ENCODE measurements around the gene CCDC142.

Gene CCDC142

GRCh38 chr2:74525717-74526648 lies 43.2 kb upstream of the CCDC142 start, which contains the start of gene DQX1:
Gene DQX1, minus strand, starts transcription at chr2:74526231. Its CDS starts 502 bp downstream, at chr2:74525729.
- no peak for DNase-seq (ENCODE audit: low read depth, low spot score)
- Histone ChIP-seq H3K4me1 (ENCODE audit: control insufficient read depth, insufficient read depth, low read length) (peaks cover 3% of the 10 kb centered on the region), H3K27me3 (ENCODE audit: control insufficient read depth, insufficient read depth, low read length) (0 out of 2 replicates have a peak, but pooled peaks cover 3% of the 10 kb centered on the region), H3K4me3 (ENCODE audit: low read length) (no peak within 1 kb of the TSS), H3K9me3 (ENCODE audit: control insufficient read depth, insufficient read depth, low read length) (no peaks in the 10 kb centered on the region), H3K36me3 (ENCODE audit: control insufficient read depth, insufficient read depth, low read length) (peaks cover 10% of the 10 kb centered on the region; the same call in 1 of the 2 replicates), H3K27ac (ENCODE audit: low read length) (no peak within 1 kb of the TSS)
- no CpG with 5 or more reads among the region's 11 CpGs for WGBS (ENCODE audit: insufficient coverage, insufficient read length)

- H3K36me3 ChIP-seq (ENCODE audit: control insufficient read depth, insufficient read depth, low read length): peaks cover 10% of the 10 kb centered on the region; the same call in 1 of the 2 replicates
- H3K9me3 ChIP-seq (ENCODE audit: control insufficient read depth, insufficient read depth, low read length): no peaks in the 10 kb centered on the region
- no peaks in the 10 kb centered on the region for H3K4me1 ChIP-seq (ENCODE audit: control insufficient read depth, insufficient read depth, low read length)
- no CpG with 5 or more reads among the region's 10 CpGs for WGBS (ENCODE audit: insufficient coverage, insufficient read length)
- DNase-seq (ENCODE audit: low read depth, low spot score): no peak
- H3K4me3 ChIP-seq (ENCODE audit: low read length): no peak overlapping the region
- 0 out of 2 replicates have a peak, but pooled peaks cover 3% of the 10 kb centered on the region for H3K27me3 ChIP-seq (ENCODE audit: control insufficient read depth, insufficient read depth, low read length)
- no peak overlapping the region for H3K27ac ChIP-seq (ENCODE audit: low read length)
Observed at GRCh38 chr2:74524955-74525716, 42.3 kb upstream of the CCDC142 start.

DNA sequence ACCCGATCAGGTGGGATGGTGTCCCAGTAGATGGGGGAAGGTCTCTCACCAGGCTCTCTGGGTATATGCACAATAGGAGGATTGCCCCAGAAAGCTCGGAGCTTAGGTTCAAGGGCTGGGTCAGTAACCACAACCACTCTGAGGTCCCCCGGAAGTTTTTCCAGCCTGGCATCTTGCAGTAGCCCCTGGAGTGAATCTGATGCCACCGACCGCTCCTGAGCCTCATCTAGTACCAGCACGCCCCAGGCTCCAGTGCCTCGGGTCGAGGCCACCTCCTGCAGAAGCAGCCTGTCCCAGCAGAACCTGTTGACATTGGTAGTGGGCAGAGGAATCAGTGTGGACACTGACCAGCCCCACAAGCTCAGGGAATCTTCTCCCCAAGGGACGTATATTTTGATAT lies 41.2 kb upstream of the CCDC142 start:
- DNase-seq (ENCODE audit: low read depth, low spot score): no peak
- Histone ChIP-seq H3K27me3 (ENCODE audit: control insufficient read depth, insufficient read depth, low read length) (peaks cover 4% of the 10 kb centered on the region; the same call in 1 of the 2 replicates), H3K9me3 (ENCODE audit: control insufficient read depth, insufficient read depth, low read length) (no peaks in the 10 kb centered on the region), H3K4me3 (ENCODE audit: low read length) (no peak overlapping the region), H3K27ac (ENCODE audit: low read length) (no peak overlapping the region), H3K36me3 (ENCODE audit: control insufficient read depth, insufficient read depth, low read length) (peaks cover 10% of the 10 kb centered on the region; the same call in 1 of the 2 replicates), H3K4me1 (ENCODE audit: control insufficient read depth, insufficient read depth, low read length) (no peaks in the 10 kb centered on the region)
- whole genome bisulfite sequencing (ENCODE audit: insufficient coverage, insufficient read length): no CpG with 5 or more reads among the region's 9 CpGs

GRCh38 chr2:74522516-74522915 lies 39.7 kb upstream of the CCDC142 start:
- no peak for DNase-seq (ENCODE audit: low read depth, low spot score)
- no peaks in the 10 kb centered on the region for H3K9me3 ChIP-seq (ENCODE audit: control insufficient read depth, insufficient read depth, low read length)
- no peak overlapping the region for H3K4me3 ChIP-seq (ENCODE audit: low read length)
- WGBS (ENCODE audit: insufficient coverage, insufficient read length): no CpG with 5 or more reads among the region's 3 CpGs
- peaks cover 7% of the 10 kb centered on the region; the same call in 1 of the 2 replicates for H3K36me3 ChIP-seq (ENCODE audit: control insufficient read depth, insufficient read depth, low read length)
- peaks cover 15% of the 10 kb centered on the region; the same call in 1 of the 2 replicates for H3K27me3 ChIP-seq (ENCODE audit: control insufficient read depth, insufficient read depth, low read length)
- no peak overlapping the region for H3K27ac ChIP-seq (ENCODE audit: low read length)
- H3K4me1 ChIP-seq (ENCODE audit: control insufficient read depth, insufficient read depth, low read length): no peaks in the 10 kb centered on the region

- no peak for DNase-seq (ENCODE audit: low read depth, low spot score)
- no peaks in the 10 kb centered on the region for H3K36me3 ChIP-seq (ENCODE audit: control insufficient read depth, insufficient read depth, low read length)
- no peak overlapping the region for H3K4me3 ChIP-seq (ENCODE audit: low read length)
- peaks cover 63% of the 10 kb centered on the region for H3K27me3 ChIP-seq (ENCODE audit: control insufficient read depth, insufficient read depth, low read length)
- H3K27ac ChIP-seq (ENCODE audit: low read length): no peak overlapping the region
- no peaks in the 10 kb centered on the region for H3K9me3 ChIP-seq (ENCODE audit: control insufficient read depth, insufficient read depth, low read length)
- no CpG with 5 or more reads among the region's 13 CpGs for WGBS (ENCODE audit: insufficient coverage, insufficient read length)
- H3K4me1 ChIP-seq (ENCODE audit: control insufficient read depth, insufficient read depth, low read length): peaks cover 9% of the 10 kb centered on the region
Observed at GRCh38 chr2:74516650-74517049, 33.9 kb upstream of the CCDC142 start.

DNA sequence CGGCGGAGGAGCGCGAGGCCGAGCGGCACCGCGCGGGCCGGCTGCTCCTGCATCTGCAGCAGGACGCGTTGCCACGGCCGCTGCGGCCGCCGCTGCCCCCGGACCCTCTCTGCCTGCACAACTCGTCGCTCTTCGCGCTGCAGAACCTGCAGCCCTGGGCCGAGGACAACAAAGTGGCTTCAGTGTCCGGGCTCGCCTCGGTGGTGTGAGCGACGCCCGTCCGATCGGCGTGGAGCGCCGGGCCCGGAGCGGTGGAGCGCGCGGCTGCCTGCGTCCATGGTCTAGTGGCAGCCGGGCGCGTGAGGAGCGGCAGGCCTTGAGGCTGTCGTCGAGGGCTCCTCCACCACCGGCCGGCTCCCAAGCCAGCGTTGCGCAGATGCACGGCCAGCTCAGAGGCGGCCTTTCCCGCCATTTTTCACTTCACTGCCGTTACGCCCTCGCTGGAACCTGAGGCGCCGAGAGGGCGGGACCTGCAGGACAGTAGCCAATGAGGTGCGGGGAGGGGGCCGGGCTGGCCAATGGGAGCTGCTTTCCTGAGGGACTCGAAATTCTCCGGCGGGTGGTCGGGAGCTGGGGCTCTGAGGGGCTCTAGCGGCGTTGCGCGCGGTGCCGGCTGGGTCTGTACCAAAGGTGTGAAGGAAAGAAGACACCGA lies 33.3 kb upstream of the CCDC142 start:
- H3K9me3 ChIP-seq (ENCODE audit: control insufficient read depth, insufficient read depth, low read length): no peaks in the 10 kb centered on the region
- H3K4me3 ChIP-seq (ENCODE audit: low read length): peak overlapping the region; percentile 21; the same call in 1 of the 2 replicates
- H3K27ac ChIP-seq (ENCODE audit: low read length): no peak overlapping the region
- H3K27me3 ChIP-seq (ENCODE audit: control insufficient read depth, insufficient read depth, low read length): peaks cover 68% of the 10 kb centered on the region
- DNase-seq (ENCODE audit: low read depth, low spot score): no peak
- no peaks in the 10 kb centered on the region for H3K36me3 ChIP-seq (ENCODE audit: control insufficient read depth, insufficient read depth, low read length)
- WGBS (ENCODE audit: insufficient coverage, insufficient read length): no CpG with 5 or more reads among the region's 72 CpGs
- H3K4me1 ChIP-seq (ENCODE audit: control insufficient read depth, insufficient read depth, low read length): peaks cover 9% of the 10 kb centered on the region

GRCh38 chr2:74515271-74515980 lies 32.6 kb upstream of the CCDC142 start:
- peaks cover 9% of the 10 kb centered on the region for H3K4me1 ChIP-seq (ENCODE audit: control insufficient read depth, insufficient read depth, low read length)
- no peaks in the 10 kb centered on the region for H3K9me3 ChIP-seq (ENCODE audit: control insufficient read depth, insufficient read depth, low read length)
- DNase-seq (ENCODE audit: low read depth, low spot score): no peak
- no peak overlapping the region for H3K27ac ChIP-seq (ENCODE audit: low read length)
- H3K4me3 ChIP-seq (ENCODE audit: low read length): peak overlapping the region; percentile 21; the same call in 1 of the 2 replicates
- WGBS (ENCODE audit: insufficient coverage, insufficient read length): no CpG with 5 or more reads among the region's 60 CpGs
- H3K27me3 ChIP-seq (ENCODE audit: control insufficient read depth, insufficient read depth, low read length): peaks cover 73% of the 10 kb centered on the region
- H3K36me3 ChIP-seq (ENCODE audit: control insufficient read depth, insufficient read depth, low read length): no peaks in the 10 kb centered on the region

DNA sequence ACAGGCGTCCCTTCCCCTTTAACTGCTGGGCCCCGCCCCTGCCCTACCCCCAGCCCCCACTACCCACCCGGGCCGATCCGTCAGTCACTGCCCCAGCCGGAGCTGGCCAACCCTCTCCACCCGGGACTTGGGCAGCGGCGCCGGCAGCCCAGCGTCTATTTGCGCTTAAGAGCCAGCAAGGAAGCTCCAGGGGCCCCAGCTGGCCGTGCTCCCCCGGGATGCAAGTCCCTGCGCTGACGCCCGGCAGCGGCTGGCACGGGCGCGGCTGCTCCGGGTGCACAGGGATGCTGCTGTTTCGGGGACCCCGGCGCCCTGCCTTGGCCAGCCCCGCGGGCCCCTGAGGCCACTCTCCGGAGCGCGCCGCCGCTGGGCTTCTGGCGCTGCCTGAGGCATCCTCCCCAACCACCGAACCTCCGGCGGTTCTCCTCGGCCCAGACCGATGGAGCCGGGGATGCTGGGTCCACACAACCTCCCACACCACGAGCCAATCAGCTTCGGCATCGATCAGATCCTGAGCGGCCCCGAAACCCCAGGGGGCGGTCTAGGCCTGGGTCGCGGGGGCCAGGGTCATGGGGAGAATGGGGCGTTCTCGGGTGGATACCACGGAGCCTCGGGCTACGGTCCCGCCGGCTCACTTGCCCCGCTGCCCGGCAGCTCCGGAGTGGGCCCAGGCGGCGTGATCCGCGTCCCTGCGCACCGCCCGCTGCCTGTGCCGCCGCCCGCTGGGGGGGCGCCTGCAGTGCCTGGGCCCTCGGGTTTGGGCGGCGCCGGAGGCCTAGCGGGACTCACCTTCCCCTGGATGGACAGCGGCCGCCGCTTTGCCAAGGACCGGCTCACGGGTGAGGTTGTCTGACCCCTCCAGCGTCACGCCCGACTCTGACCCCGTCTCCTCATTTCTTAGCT lies 31.8 kb upstream of the CCDC142 start, which contains the start of gene TLX2:
Gene TLX2 (plus strand): TSS at position 83 of the 903 bp plus-strand sequence. CDS start 357 bp downstream, at position 440.
- H3K9me3 ChIP-seq (ENCODE audit: control insufficient read depth, insufficient read depth, low read length): no peaks in the 10 kb centered on the region
- H3K27me3 ChIP-seq (ENCODE audit: control insufficient read depth, insufficient read depth, low read length): peaks cover 81% of the 10 kb centered on the region
- peak within 1 kb of the TSS; percentile 16; the same call in 1 of the 2 replicates for H3K4me3 ChIP-seq (ENCODE audit: low read length)

More for the DNA sequence above, 31.8 kb upstream of the CCDC142 start, which contains the start of gene TLX2:
- Histone ChIP-seq H3K27ac (ENCODE audit: low read length) (no peak within 1 kb of the TSS), H3K36me3 (ENCODE audit: control insufficient read depth, insufficient read depth, low read length) (no peaks in the 10 kb centered on the region), H3K4me1 (ENCODE audit: control insufficient read depth, insufficient read depth, low read length) (peaks cover 9% of the 10 kb centered on the region)
- no peak for DNase-seq (ENCODE audit: low read depth, low spot score)
- no CpG with 5 or more reads among the region's 82 CpGs for WGBS (ENCODE audit: insufficient coverage, insufficient read length)

All from iPS DF 6.9 (cell line).